Prostate gland (tissue), 2 donors: ENCODE data around the gene VPS13A. TPM values are rescaled to one million over a fixed set of nuclear protein-coding genes. Genes with fewer than 3 reads are reported as not detected.

Experiments
- DNase-seq: peaks from one replicate; pipeline ENCODE4 v3.0.0-alpha.2; 2019; ENCODE audit warnings: low spot score
- H3K27ac ChIP-seq, 2 donors: fragments of 200-600 bp; sonication (generic); 2 replicates each; pipeline ENCODE4 v1.5.1; 2017 to 2019
- H3K27me3 ChIP-seq: fragments of 200-600 bp; sonication (generic); replicated peaks from 2 replicates; pipeline ENCODE4 v1.5.1; 2019; ENCODE audit not compliant: insufficient read depth
- H3K36me3 ChIP-seq, 2 donors: fragments of 200-600 bp; sonication (generic); 1 replicate in 1 of 2; 2 replicates in 1 of 2; pipeline versions ENCODE4 v1.5.1 to v1.8.1; 2017 to 2019
- H3K4me1 ChIP-seq: fragments of 200-600 bp; sonication (generic); replicated peaks from 2 replicates; pipeline ENCODE4 v1.5.1; 2019
- H3K4me3 ChIP-seq, 2 donors: fragments of 200-600 bp; sonication (generic); 2 replicates each; pipeline ENCODE4 v1.5.1; 2017 to 2019
- H3K9me3 ChIP-seq: fragments of 200-600 bp; sonication (generic); 2 replicates; pipeline ENCODE4 v1.5.1; 2017
- POLR2A ChIP-seq: fragments of 450-650 bp; IDR thresholded peaks from one replicate; pipeline ENCODE4 v1.6.1; 2016; ENCODE audit warnings: antibody characterized with exemption, mild to moderate bottlenecking
- POLR2AphosphoS5 ChIP-seq: sonication (generic); formaldehyde crosslinking; IDR thresholded peaks from one replicate; pipeline ENCODE4 v1.6.1; 2017; ENCODE audit warnings: antibody characterized with exemption
- WGBS: methylation state at CpG from one replicate; pipeline ENCODE4 v1.1.5; 2018; 5-methylcytosine and 5-hydroxymethylcytosine counted together
- intact Hi-C: fragments of 100-400 bp; cut with DNase I; formaldehyde crosslinking; loops from one replicate; pipeline ENCODE4 v1.14.2; 2022
- total RNA-seq, 2 donors: library from RNA; depleted of rRNA; stranded (reverse); fragments of >200 nt; gene quantifications; one replicate each; pipeline ENCODE4 v1.1.0, GENCODE V29; 2016
- TF ChIP-seq, protein P1 (sequence below), 4 experiments: fragments of 200-600 bp in 2 of 4; fragments of 450-650 bp in 2 of 4; sonication (generic) in 2 of 4; IDR thresholded peaks; 1 replicate in 3 of 4; 2 replicates in 1 of 4; pipeline ENCODE4 v1.5.1; 2016 to 2019; ENCODE audit warnings: antibody characterized with exemption in 4 of 4, mild to moderate bottlenecking in 2 of 4, moderate library complexity in 2 of 4

VPS13A gene
- total RNA-seq, 2 donors from 2014 or later: 22.7 to 25.2 TPM

DNA sequence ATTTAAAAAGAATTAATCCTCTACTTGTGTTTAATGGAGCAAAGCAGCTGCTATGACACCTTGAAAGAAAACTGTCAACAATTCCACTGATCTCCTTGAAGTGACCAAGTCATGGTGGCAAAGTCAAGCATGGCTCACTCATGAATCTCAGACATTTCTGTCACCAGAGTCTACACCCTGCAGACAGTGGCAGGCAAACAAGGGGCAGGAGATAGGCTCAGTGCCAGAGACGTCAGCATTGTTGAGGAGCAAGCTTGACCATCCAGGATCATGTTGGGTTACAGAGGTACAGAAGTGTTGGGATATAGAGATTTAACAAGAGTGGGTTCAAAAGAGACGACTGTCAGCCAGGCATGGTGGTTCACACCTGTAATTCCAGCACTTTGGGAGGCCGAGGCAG lies 16.1 kb upstream of the VPS13A start:
- no peak for DNase-seq
- WGBS: 92% methylated on average over 3 of the region's 3 CpGs
- H3K36me3 ChIP-seq: no peaks in the 10 kb centered on the region
- TF ChIP-seq POLR2A: no peak
- TF ChIP-seq POLR2AphosphoS5: no peak
- TF ChIP-seq, protein P1, sequence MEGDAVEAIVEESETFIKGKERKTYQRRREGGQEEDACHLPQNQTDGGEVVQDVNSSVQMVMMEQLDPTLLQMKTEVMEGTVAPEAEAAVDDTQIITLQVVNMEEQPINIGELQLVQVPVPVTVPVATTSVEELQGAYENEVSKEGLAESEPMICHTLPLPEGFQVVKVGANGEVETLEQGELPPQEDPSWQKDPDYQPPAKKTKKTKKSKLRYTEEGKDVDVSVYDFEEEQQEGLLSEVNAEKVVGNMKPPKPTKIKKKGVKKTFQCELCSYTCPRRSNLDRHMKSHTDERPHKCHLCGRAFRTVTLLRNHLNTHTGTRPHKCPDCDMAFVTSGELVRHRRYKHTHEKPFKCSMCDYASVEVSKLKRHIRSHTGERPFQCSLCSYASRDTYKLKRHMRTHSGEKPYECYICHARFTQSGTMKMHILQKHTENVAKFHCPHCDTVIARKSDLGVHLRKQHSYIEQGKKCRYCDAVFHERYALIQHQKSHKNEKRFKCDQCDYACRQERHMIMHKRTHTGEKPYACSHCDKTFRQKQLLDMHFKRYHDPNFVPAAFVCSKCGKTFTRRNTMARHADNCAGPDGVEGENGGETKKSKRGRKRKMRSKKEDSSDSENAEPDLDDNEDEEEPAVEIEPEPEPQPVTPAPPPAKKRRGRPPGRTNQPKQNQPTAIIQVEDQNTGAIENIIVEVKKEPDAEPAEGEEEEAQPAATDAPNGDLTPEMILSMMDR (IDR thresholded peaks at IDR 0.05): no peak
- intact Hi-C loops: no loop called here
- H3K27ac ChIP-seq: no peak overlapping the region
- no peaks in the 10 kb centered on the region for H3K4me1 ChIP-seq
- H3K27me3 ChIP-seq: no peaks in the 10 kb centered on the region
- H3K9me3 ChIP-seq: no peaks in the 10 kb centered on the region
- no peak overlapping the region for H3K4me3 ChIP-seq

DNA sequence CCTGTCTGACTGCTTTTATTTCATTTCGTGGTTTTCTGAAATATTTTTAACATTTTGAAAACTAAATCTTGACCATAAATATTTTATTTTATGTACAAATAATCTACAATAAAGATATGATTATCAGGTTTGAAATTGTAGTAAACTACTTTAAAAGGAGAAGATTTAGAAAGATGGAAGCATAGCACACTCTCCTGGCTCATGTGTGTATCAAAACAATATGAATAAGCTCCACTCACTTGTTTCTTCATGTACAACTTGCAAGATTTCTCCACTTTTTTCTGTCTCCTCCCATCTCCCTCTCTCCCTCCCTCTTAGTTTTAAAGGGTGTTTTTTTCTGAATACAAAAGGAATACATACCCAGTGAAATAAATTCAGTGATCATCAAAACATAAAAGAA lies 15.4 kb upstream of the VPS13A start:
- TF ChIP-seq, protein P1 (IDR thresholded peaks at IDR 0.05): no peak
- TF ChIP-seq POLR2AphosphoS5: no peak
- TF ChIP-seq POLR2A: no peak
- no peaks in the 10 kb centered on the region for H3K36me3 ChIP-seq
- no peaks in the 10 kb centered on the region for H3K27me3 ChIP-seq
- no peaks in the 10 kb centered on the region for H3K4me1 ChIP-seq
- H3K27ac ChIP-seq: no peak overlapping the region
- 80% methylated on average over 1 of the region's 1 CpG for WGBS
- H3K9me3 ChIP-seq: no peaks in the 10 kb centered on the region
- intact Hi-C loops: no loop called here
- no peak for DNase-seq
- no peak overlapping the region for H3K4me3 ChIP-seq

DNA sequence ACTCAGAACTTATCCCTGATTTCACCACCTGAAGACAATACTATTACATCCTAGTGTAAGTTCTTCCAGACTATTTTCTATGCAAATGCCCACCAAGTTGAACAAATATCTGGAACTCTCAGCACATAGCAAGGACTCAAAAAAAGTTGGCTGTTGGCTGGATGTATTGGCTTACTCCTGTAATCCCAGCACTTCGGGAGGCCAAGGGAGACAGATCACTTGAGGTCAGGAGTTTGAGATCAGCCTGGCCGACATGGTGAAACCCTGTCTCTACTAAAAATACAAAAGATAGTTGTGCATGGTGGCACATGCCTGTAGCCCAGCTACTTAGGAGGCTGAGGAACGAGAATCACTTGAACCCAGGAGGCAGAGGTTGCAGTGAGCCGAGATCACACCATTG lies 15.0 kb upstream of the VPS13A start:
- Histone ChIP-seq H3K4me1 (no peaks in the 10 kb centered on the region), H3K4me3 (no peak overlapping the region), H3K27ac (no peak overlapping the region), H3K36me3 (no peaks in the 10 kb centered on the region), H3K9me3 (no peaks in the 10 kb centered on the region), H3K27me3 (no peaks in the 10 kb centered on the region)
- WGBS: 87% methylated on average over 4 of the region's 4 CpGs
- TF ChIP-seq POLR2A (no peak), POLR2AphosphoS5 (no peak)
- TF ChIP-seq, protein P1 (IDR thresholded peaks at IDR 0.05): no peak
- DNase-seq: no peak
- intact Hi-C loops: no loop called here

DNA sequence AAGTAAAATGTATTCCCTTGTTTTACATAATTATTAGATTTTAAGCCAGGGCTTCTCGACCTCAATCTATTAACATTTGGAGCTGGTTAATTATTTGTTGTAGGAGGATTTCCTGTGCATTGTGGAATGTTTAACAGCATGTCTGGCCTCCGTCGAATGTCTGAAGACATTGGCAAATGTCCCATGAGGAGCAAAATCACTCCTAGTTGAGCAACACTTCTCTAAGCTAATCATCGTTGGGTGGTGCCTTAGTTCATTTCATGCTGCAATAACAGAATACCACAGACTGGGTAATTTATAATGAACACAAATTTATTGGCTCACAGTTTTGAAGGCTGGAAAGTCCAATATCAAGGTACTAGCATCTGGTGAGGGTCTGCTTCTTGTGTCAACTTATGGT lies 13.4 kb upstream of the VPS13A start:
- H3K27ac ChIP-seq: no peak overlapping the region
- no peak overlapping the region for H3K4me3 ChIP-seq
- no peak for DNase-seq
- intact Hi-C loops: no loop called here
- H3K9me3 ChIP-seq: no peaks in the 10 kb centered on the region
- WGBS: 38% methylated on average over 4 of the region's 4 CpGs
- no peaks in the 10 kb centered on the region for H3K36me3 ChIP-seq
- H3K27me3 ChIP-seq: no peaks in the 10 kb centered on the region
- TF ChIP-seq POLR2A (no peak), POLR2AphosphoS5 (no peak)
- TF ChIP-seq, protein P1 (IDR thresholded peaks at IDR 0.05): no peak
- H3K4me1 ChIP-seq: no peaks in the 10 kb centered on the region

DNA sequence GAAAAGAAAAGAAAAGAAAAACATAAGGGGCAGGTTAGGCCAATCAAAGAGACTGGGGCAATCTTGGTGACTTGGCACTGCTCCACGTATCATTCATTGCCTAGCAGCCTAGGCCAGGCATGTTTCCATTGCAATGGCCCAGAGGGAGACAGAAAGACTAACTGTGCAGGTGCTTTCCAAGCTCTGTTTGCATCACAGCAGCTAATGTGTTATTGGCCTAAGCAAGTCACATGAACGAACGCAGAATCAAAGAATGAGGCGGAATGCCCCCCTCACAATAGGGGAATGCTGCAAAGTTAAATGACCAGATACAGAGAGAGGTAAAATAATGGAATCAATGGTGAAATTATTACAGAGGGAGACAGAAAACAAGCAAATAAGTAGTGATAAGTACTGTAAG lies 11.1 kb upstream of the VPS13A start:
- no peak for DNase-seq
- intact Hi-C loops: no loop called here
- 74% methylated on average over 4 of the region's 4 CpGs for WGBS

More for the DNA sequence above, 11.1 kb upstream of the VPS13A start:
- H3K4me3 ChIP-seq: no peak overlapping the region
- H3K9me3 ChIP-seq: no peaks in the 10 kb centered on the region
- no peaks in the 10 kb centered on the region for H3K27me3 ChIP-seq
- no peak overlapping the region for H3K27ac ChIP-seq
- H3K36me3 ChIP-seq: no peaks in the 10 kb centered on the region
- no peak for TF ChIP-seq POLR2AphosphoS5
- TF ChIP-seq, protein P1 (IDR thresholded peaks at IDR 0.05): no peak
- TF ChIP-seq POLR2A: no peak
- no peaks in the 10 kb centered on the region for H3K4me1 ChIP-seq
